SK-N-MC (cell line): ENCODE results near the gene DEDD.

Experiments
- DNase-seq: peaks from one replicate; pipeline ENCODE4 v3.0.0-alpha.2; 2011; ENCODE audit warnings: low read depth, low spot score
- H3K27ac ChIP-seq: fragments of 200-600 bp; sonication (generic); 2 replicates; pipeline ENCODE4 v1.5.1; 2016; ENCODE audit warnings: mixed run types
- H3K36me3 ChIP-seq: fragments of 200-600 bp; sonication (generic); 2 replicates; pipeline ENCODE4 v1.6.1; 2017; ENCODE audit warnings: antibody characterized with exemption, low read length, mixed read lengths; ENCODE audit not compliant: insufficient read depth
- H3K4me3 ChIP-seq: fragments of 200-600 bp; sonication (generic); 2 replicates; pipeline ENCODE4 v1.5.1; 2016
- H3K9ac ChIP-seq: fragments of 200-600 bp; sonication (generic); 2 replicates; pipeline ENCODE4 v1.8.0; 2017; ENCODE audit warnings: mixed run types, mixed read lengths; ENCODE audit not compliant: insufficient read length
- H3K9me3 ChIP-seq: fragments of 200-600 bp; sonication (generic); 2 replicates; pipeline ENCODE4 v1.6.1; 2017; ENCODE audit warnings: low read depth, mild to moderate bottlenecking, antibody characterized with exemption, low read length, moderate library complexity, mixed read lengths
- EZH2 ChIP-seq: fragments of 200-600 bp; sonication (generic); IDR thresholded peaks from one replicate; pipeline ENCODE4 v1.6.1; 2017; ENCODE audit warnings: antibody characterized with exemption
- FOXP2 ChIP-seq: optimal IDR thresholded peaks from 2 replicates; pipeline ENCODE3; 2011; ENCODE audit warnings: mild to moderate bottlenecking, moderate library complexity; ENCODE audit not compliant: insufficient read depth; ENCODE audit errors: extremely low read length, control extremely low read depth
- POLR2AphosphoS5 ChIP-seq: IDR thresholded peaks from 2 replicates; pipeline ENCODE4 v1.6.1; 2012; ENCODE audit warnings: mild to moderate bottlenecking, low read depth, low read length, borderline replicate concordance

Gene DEDD

DNA sequence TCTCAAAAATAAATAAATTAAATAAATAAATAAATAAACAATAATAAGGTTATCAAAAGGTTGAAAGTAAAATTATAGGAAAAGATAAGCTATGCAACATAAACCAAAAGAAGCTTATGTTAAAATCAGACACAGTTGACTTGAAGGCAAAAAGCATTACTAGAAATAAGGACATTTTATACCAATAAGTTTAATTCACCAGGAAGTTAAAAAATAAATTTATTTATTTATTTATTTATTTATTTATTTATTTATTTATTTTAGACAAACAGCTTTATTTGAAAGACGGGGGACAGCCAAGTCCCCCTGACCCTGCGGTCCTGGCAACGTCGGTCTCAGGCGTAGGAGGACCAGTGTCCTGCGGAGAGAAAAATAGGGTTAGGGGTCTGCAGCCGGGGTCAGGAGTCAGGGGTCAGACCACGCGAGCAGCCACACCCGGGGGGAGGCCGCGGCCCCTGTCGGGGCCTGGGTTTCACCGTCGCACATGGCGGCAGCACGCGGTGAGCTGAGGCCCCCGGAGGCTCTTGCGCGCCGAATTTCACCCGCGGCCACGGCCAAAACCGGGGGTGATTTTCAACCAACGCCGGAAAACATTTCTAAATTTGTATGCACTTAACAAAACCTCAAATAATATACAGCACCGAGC lies 8.4 kb upstream of the DEDD start:
- H3K27ac ChIP-seq, result no peak overlapping the region
- TF ChIP-seq FOXP2 (no peak), EZH2 (no peak), POLR2AphosphoS5 (no peak)
- H3K9ac ChIP-seq, result no peak overlapping the region
- H3K4me3 ChIP-seq, result no peak overlapping the region
- H3K9me3 ChIP-seq, result no peaks in the 10 kb centered on the region
- DNase-seq, result no peak
- H3K36me3 ChIP-seq, result no peaks in the 10 kb centered on the region

DNA sequence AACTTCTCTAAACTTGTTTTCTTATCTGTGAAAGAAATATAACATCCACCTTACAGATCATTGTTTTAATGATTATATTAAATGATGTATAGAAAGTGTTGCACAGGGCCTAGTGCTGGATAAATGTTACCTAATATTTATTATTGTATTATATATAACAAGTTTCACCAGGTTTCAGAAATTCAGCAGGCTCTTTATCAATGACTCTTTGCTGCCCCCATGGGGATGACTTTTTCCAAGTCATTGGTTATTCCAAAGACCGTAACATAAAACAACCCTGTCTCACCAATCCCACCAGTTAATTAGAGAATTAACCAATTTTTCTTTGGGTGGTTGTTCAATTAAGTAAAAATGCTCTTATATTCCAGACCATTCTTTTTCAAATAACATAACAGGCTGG lies 7.3 kb upstream of the DEDD start:
- no peak overlapping the region for H3K9ac ChIP-seq
- H3K36me3 ChIP-seq, result no peaks in the 10 kb centered on the region
- no peak for DNase-seq
- H3K4me3 ChIP-seq, result no peak overlapping the region
- H3K9me3 ChIP-seq, result no peaks in the 10 kb centered on the region
- H3K27ac ChIP-seq, result no peak overlapping the region
- TF ChIP-seq POLR2AphosphoS5 (no peak), FOXP2 (no peak), EZH2 (no peak)

DNA sequence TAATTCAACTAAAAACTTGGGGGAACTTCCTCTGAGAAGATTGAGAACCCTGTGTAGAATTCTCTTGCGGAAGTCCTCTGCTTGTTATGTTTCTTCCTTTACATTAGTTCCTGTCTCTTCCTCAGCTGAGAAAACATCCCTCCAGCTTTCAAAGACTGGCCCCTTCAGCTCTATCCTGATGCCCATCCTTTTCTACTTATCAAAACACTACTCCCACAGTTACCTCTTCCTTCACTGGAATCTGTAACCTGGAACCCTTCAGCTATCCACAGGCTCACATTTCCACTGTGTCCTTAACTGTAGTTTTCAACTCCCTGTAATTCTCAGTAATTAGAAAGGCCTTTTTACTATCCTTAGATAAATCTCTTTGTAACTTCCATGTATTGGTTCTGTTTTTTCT lies 6.0 kb upstream of the DEDD start:
- no peak overlapping the region for H3K4me3 ChIP-seq
- H3K27ac ChIP-seq, result no peak overlapping the region

DNA sequence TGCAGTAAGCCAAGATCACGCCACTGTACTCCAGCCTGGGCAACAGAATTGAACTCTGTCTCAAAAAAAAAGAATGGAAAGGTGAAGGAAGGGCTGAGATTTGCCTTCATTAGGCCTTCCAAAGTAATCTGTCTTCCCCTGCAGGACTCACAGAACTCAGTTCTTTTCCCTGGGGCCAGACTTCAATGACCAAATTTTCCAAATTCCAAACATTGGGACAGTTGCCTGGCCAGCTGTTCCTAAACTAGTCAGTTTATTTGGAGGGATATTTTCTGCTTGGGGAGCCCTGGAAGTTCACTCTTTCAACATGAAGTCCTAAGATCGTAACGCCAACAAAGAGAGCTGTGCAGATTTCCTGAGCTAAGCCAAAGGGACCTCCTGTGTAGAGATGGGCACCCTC lies 5.4 kb upstream of the DEDD start:
- no peak for DNase-seq
- Histone ChIP-seq H3K36me3 (no peaks in the 10 kb centered on the region), H3K4me3 (no peak overlapping the region), H3K9ac (no peak overlapping the region), H3K9me3 (no peaks in the 10 kb centered on the region), H3K27ac (no peak overlapping the region)
- TF ChIP-seq EZH2, result no peak
- no peak for TF ChIP-seq POLR2AphosphoS5
- no peak for TF ChIP-seq FOXP2

More for the DNA sequence above, 6.0 kb upstream of the DEDD start:
- H3K36me3 ChIP-seq, result no peaks in the 10 kb centered on the region
- no peak for DNase-seq
- no peak overlapping the region for H3K9ac ChIP-seq
- TF ChIP-seq POLR2AphosphoS5 (no peak), EZH2 (no peak), FOXP2 (no peak)
- no peaks in the 10 kb centered on the region for H3K9me3 ChIP-seq

DNA sequence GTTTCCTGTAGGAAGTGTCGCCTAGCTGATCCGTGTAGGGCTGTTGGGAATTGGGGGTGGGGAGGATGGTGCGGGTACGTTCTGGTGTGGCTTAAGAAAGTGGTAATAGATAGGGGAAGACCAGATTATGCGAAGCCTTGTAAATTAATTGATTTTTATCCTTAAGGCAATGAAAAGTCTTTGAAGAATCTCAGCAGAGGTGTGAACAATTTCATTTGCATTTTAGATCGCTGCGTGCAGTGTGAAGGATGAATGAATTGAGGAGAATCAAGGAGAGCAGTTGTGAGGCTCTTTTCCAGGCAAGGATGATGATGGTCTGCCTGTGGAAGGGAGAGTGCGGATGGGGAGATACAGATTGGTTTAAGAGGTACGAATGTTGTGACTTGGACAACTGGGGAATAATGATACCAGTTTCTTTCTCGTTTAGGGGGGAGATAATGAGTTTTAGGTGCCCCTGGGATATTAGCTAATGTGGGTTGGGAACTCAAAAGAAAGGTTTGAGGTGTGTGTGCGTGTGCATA lies 813 bp upstream of the DEDD start:
- Histone ChIP-seq H3K9me3 (no peaks in the 10 kb centered on the region), H3K27ac (peak overlapping the region; percentile 98), H3K36me3 (peaks cover 15% of the 10 kb centered on the region; the same call in 1 of the 2 replicates), H3K9ac (peak overlapping the region; percentile 92), H3K4me3 (peak overlapping the region; percentile 97)
- TF ChIP-seq FOXP2 (no peak), EZH2 (no peak), POLR2AphosphoS5 (no peak)
- no peak for DNase-seq

DNA sequence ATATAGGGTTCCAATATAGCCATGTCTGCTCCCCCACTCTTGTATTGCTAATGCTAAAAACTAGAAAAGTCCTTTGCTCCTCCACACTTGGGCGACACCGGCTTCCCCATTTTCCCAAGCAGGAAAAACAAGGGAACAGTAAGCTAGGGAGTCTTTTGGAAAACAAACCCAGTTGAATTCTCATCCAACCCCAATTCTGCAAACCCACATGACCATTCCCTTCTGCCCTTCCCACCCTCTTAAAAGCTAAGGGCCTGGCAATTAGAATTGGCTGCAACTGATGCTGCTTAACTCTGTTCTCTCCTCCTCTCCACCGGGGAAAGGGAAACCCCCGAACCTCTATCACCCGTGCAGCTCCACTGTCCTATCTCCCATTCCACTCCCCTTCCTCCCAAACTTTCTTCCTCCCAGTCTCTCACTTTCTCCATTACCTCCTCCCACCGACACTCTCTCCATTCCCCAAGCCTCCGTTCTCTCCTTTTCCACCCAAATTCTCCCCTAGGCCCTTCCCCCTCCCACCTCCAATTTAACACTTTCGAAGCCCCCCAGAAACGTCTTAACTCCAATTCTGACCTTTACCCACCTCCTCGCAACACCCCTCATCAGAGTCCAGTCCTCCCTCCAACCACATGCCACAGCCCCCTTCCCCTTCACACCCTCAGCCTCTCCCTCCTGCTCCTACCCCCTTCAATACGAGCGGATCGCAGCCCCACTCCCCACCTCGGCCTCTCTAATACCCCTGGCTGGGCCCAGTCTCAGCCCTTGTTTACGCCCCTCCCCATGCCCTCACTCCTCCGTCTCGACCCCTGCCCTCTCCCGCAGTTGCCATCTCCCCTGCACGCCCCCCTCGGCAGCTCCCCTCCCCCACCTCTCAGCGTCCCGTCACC lies 701 bp downstream of the DEDD start:
- DNase-seq, result no peak
- peaks cover 30% of the 10 kb centered on the region for H3K36me3 ChIP-seq
- peak overlapping the region; percentile 98 for H3K27ac ChIP-seq
- H3K9me3 ChIP-seq, result no peaks in the 10 kb centered on the region
- no peak for TF ChIP-seq EZH2
- H3K4me3 ChIP-seq, result peak overlapping the region; percentile 97
- peak overlapping the region; percentile 92 for H3K9ac ChIP-seq

DNA sequence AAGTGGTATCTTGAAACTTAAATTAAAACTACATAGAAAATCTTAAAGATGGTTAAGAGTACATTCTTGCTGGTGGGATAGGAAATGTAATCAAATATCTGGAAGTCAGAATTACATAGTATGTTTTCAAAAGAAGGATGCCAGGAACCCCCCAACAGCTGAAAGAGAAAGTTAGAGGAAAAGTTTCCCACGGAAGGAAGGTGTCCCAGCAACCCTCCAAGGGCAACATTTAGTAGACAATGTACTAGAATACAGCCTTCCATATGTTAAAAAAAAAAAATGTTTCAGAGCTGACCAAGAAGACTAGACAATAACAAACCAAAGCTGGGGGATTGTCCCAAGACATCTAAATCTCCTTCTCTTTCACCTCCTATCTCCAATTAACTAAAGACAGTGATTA lies 2.2 kb downstream of the DEDD start:
- H3K36me3 ChIP-seq, result peaks cover 41% of the 10 kb centered on the region
- TF ChIP-seq POLR2AphosphoS5 (no peak), FOXP2 (no peak), EZH2 (no peak)
- H3K9ac ChIP-seq, result no peak overlapping the region
- DNase-seq, result no peak
- H3K9me3 ChIP-seq, result no peaks in the 10 kb centered on the region
- H3K27ac ChIP-seq, result no peak overlapping the region
- no peak overlapping the region for H3K4me3 ChIP-seq

DNA sequence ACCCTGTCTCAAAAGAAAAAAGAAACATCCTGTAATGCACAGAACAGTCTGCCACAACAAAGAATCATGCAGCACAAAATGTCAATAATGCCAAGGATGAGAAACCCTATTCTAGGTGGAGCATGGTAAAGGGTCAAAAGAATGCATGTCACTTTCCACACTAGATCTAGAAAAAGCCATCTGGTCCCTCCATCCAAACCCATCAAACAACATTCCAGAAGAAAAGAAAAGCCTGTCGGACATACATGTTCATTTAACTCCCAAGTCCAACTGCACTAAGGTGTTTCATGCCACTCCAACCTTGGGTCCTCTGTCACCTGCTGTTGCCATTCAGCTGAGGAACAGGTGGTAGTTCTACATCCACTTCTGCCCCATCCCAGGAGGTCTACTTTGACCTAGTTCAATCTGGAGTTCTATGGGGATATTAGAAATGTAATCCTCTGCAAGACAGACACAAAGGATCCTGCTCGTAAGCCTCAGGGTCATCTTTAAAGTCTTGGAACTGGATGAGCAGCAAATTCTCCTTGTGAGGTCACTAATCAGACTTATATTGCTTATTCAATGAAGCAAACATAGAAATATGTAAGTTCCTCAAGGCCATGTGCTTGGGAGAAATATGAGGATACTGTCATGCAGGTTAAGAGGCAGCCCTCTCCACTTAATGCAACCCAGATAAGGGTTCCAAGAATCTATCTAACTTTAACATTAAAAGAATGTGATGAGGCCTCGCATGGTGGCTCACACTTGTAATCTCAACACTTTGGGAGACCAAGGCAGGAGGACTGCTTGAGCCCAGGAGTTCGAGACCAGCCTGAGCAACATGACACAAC lies 3.7 kb downstream of the DEDD start:
- TF ChIP-seq FOXP2 (no peak), POLR2AphosphoS5 (no peak), EZH2 (no peak)
- no peak overlapping the region for H3K9ac ChIP-seq
- H3K4me3 ChIP-seq, result no peak overlapping the region
- H3K27ac ChIP-seq, result no peak overlapping the region
- H3K36me3 ChIP-seq, result peaks cover 55% of the 10 kb centered on the region
- no peaks in the 10 kb centered on the region for H3K9me3 ChIP-seq
- DNase-seq, result no peak

DNA sequence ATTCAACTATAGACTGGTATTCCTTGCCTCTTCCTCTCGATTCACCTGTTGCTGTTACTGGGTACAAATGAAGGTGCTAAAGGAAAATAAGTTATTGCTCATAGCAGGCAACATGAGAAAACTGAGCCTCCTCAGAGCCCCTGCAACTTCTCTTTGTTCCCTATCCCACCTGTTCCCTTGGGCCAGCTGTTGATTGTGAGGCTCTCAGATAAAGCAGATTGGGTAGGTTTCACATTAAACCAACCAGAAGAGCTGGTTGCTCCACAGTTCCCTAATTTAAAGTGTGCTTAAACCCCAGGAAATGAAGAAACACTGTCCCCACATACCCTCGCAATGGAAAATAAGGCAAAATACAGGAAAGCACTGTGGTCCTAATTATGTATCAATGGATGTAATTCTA lies 4.8 kb downstream of the DEDD start:
- Histone ChIP-seq H3K36me3 (peaks cover 65% of the 10 kb centered on the region), H3K4me3 (no peak overlapping the region), H3K9me3 (no peaks in the 10 kb centered on the region), H3K27ac (no peak overlapping the region), H3K9ac (no peak overlapping the region)
- DNase-seq, result no peak
- TF ChIP-seq POLR2AphosphoS5, result no peak
- TF ChIP-seq FOXP2, result no peak
- no peak for TF ChIP-seq EZH2
